SKM-1 treated with dmso at 0.1 percent for 144 hours (cell line): ENCODE data around the gene RBBP6.
"Not testable (repeated sequence)": the region's sequence is repeated elsewhere in the genome, so short reads cannot be mapped to it uniquely, and the experiment has no call there.

ENCODE experiments used
- DNase-seq: peaks from one replicate; lab custom pipeline; 2025; ENCODE audit not compliant: unreplicated experiment; lab: John Stamatoyannopoulos, UW

The RBBP6 gene

GRCh38 chr16:24555346-24555872 is 16.0 kb downstream of the RBBP6 start:
- no peak for DNase-seq

GRCh38 chr16:24562811-24563210 is 23.4 kb downstream of the RBBP6 start:
- no peak for DNase-seq

- no peak for DNase-seq
These were observed 29.0 kb downstream of the RBBP6 start for GRCh38 chr16:24568392-24568791.

- no peak for DNase-seq
These were observed 31.7 kb downstream of the RBBP6 start for GRCh38 chr16:24571096-24571495.

GRCh38 chr16:24572069-24572468 is 32.7 kb downstream of the RBBP6 start:
- DNase-seq, result no peak

- DNase-seq, result no peak
These were observed 33.8 kb downstream of the RBBP6 start for GRCh38 chr16:24573141-24573540.

- not testable (repeated sequence) for DNase-seq
These were observed 35.4 kb downstream of the RBBP6 start for GRCh38 chr16:24574515-24575485.

- DNase-seq, result not testable (repeated sequence)
These were observed 36.4 kb downstream of the RBBP6 start for GRCh38 chr16:24575791-24576190.

GRCh38 chr16:24577167-24577566 is 37.8 kb downstream of the RBBP6 start:
- DNase-seq, result no peak

GRCh38 chr16:24580665-24581064 is 41.3 kb downstream of the RBBP6 start:
- DNase-seq, result no peak

- DNase-seq, result no peak
These were observed 44.1 kb downstream of the RBBP6 start for GRCh38 chr16:24583494-24583893.

- no peak for DNase-seq
These were observed 50.6 kb downstream of the RBBP6 start for GRCh38 chr16:24589997-24590396.

GRCh38 chr16:24598777-24599437 is 59.5 kb downstream of the RBBP6 start:
- DNase-seq, result no peak

GRCh38 chr16:24609417-24609739 is 70.0 kb downstream of the RBBP6 start:
- DNase-seq, result no peak

GRCh38 chr16:24609740-24610415 is 70.5 kb downstream of the RBBP6 start:
- no peak for DNase-seq

GRCh38 chr16:24610416-24610755 is 71.0 kb downstream of the RBBP6 start:
- no peak for DNase-seq

GRCh38 chr16:24611310-24611709 is 71.9 kb downstream of the RBBP6 start:
- DNase-seq, result no peak

GRCh38 chr16:24612656-24613055 is 73.3 kb downstream of the RBBP6 start:
- DNase-seq, result no peak

GRCh38 chr16:24613267-24613666 is 73.9 kb downstream of the RBBP6 start:
- not testable (repeated sequence) for DNase-seq

- no peak for DNase-seq
These were observed 78.1 kb downstream of the RBBP6 start for GRCh38 chr16:24617502-24617901.
